Measurements from ENCODE around the gene MAD1L1. TPM values are rescaled to one million over a fixed set of nuclear protein-coding genes. Genes with fewer than 3 reads are reported as not detected.
A peak's percentile ranks its signal among the peaks of the same experiment; 100 is the strongest.

Gene MAD1L1
- total and polyA plus RNA-seq, 2 of the 13 experiments (the other 11 are each of a cell fraction or from before 2014, with no cell fraction given): 17.4 to 64.7 TPM

- TF ChIP-seq ZFP62 (CRISPR knock-in tag; IDR thresholded peaks at IDR 0.05) (no peak), ZSCAN29 (CRISPR knock-in tag; conservative IDR thresholded peaks at IDR 0.05) (peak; percentile 83; the same call in 1 of the 2 replicates), FOXK1 (CRISPR knock-in tag; IDR thresholded peaks at IDR 0.05; ENCODE audit: borderline replicate concordance, low read depth) (peak; percentile 27; the same call in 1 of the 2 replicates), TBL1XR1 (IDR thresholded peaks at IDR 0.05; ENCODE audit: borderline replicate concordance, low read length, partially characterized antibody) (no peak), ZNF543 (CRISPR knock-in tag; IDR thresholded peaks at IDR 0.05) (peak; percentile 74; the same call in 1 of the 2 replicates), YEATS4 (CRISPR knock-in tag; IDR thresholded peaks at IDR 0.05; ENCODE audit: borderline replicate concordance) (peak; percentile 77), DPF2 (CRISPR knock-in tag; IDR thresholded peaks at IDR 0.05; ENCODE audit: borderline replicate concordance, low read depth) (no peak), FOXJ3 (CRISPR knock-in tag; IDR thresholded peaks at IDR 0.05; ENCODE audit: borderline replicate concordance) (peak; percentile 35; the same call in 1 of the 2 replicates), BCL6 (CRISPR knock-in tag; IDR thresholded peaks at IDR 0.05) (peak; percentile 43; the same call in 1 of the 2 replicates), ZFP41 (CRISPR knock-in tag; IDR thresholded peaks at IDR 0.05; ENCODE audit: borderline replicate concordance) (no peak), TEAD3 (CRISPR knock-in tag; optimal IDR thresholded peaks at IDR 0.05; ENCODE audit: borderline replicate concordance) (no peak), NR2C2 (CRISPR knock-in tag; IDR thresholded peaks at IDR 0.05; ENCODE audit: borderline replicate concordance) (peak; percentile 23; the same call in 1 of the 2 replicates), MIER2 (CRISPR knock-in tag; IDR thresholded peaks at IDR 0.05) (no peak), IRF9 (CRISPR knock-in tag; IDR thresholded peaks at IDR 0.05; ENCODE audit: borderline replicate concordance) (no peak; the same call in 1 of the 2 replicates), RBM22 (optimal IDR thresholded peaks at IDR 0.05; ENCODE audit: low read length) (no peak), PCBP2 (optimal IDR thresholded peaks at IDR 0.05; ENCODE audit: low read depth, low read length, poor library complexity, severe bottlenecking) (no peak)
- TF ChIP-seq, protein P1, sequence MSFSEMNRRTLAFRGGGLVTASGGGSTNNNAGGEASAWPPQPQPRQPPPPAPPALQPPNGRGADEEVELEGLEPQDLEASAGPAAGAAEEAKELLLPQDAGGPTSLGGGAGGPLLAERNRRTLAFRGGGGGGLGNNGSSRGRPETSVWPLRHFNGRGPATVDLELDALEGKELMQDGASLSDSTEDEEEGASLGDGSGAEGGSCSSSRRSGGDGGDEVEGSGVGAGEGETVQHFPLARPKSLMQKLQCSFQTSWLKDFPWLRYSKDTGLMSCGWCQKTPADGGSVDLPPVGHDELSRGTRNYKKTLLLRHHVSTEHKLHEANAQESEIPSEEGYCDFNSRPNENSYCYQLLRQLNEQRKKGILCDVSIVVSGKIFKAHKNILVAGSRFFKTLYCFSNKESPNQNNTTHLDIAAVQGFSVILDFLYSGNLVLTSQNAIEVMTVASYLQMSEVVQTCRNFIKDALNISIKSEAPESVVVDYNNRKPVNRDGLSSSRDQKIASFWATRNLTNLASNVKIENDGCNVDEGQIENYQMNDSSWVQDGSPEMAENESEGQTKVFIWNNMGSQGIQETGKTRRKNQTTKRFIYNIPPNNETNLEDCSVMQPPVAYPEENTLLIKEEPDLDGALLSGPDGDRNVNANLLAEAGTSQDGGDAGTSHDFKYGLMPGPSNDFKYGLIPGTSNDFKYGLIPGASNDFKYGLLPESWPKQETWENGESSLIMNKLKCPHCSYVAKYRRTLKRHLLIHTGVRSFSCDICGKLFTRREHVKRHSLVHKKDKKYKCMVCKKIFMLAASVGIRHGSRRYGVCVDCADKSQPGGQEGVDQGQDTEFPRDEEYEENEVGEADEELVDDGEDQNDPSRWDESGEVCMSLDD (CRISPR knock-in tag; IDR thresholded peaks at IDR 0.05; ENCODE audit: borderline replicate concordance): no peak
- TF ChIP-seq, protein P2, sequence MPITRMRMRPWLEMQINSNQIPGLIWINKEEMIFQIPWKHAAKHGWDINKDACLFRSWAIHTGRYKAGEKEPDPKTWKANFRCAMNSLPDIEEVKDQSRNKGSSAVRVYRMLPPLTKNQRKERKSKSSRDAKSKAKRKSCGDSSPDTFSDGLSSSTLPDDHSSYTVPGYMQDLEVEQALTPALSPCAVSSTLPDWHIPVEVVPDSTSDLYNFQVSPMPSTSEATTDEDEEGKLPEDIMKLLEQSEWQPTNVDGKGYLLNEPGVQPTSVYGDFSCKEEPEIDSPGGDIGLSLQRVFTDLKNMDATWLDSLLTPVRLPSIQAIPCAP (CRISPR knock-in tag; IDR thresholded peaks at IDR 0.05; ENCODE audit: low read depth): no peak
- TF ChIP-seq, protein P3, sequence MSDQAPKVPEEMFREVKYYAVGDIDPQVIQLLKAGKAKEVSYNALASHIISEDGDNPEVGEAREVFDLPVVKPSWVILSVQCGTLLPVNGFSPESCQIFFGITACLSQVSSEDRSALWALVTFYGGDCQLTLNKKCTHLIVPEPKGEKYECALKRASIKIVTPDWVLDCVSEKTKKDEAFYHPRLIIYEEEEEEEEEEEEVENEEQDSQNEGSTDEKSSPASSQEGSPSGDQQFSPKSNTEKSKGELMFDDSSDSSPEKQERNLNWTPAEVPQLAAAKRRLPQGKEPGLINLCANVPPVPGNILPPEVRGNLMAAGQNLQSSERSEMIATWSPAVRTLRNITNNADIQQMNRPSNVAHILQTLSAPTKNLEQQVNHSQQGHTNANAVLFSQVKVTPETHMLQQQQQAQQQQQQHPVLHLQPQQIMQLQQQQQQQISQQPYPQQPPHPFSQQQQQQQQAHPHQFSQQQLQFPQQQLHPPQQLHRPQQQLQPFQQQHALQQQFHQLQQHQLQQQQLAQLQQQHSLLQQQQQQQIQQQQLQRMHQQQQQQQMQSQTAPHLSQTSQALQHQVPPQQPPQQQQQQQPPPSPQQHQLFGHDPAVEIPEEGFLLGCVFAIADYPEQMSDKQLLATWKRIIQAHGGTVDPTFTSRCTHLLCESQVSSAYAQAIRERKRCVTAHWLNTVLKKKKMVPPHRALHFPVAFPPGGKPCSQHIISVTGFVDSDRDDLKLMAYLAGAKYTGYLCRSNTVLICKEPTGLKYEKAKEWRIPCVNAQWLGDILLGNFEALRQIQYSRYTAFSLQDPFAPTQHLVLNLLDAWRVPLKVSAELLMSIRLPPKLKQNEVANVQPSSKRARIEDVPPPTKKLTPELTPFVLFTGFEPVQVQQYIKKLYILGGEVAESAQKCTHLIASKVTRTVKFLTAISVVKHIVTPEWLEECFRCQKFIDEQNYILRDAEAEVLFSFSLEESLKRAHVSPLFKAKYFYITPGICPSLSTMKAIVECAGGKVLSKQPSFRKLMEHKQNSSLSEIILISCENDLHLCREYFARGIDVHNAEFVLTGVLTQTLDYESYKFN (CRISPR knock-in tag; conservative IDR thresholded peaks at IDR 0.05): peak; percentile 34
These were observed at the start of gene MAD1L1 (continued) for GRCh38 chr7:2232766-2233520.

All from HepG2 (cell line).